ENCODE data around the gene WNT5B.
A peak's percentile ranks its signal among the peaks of the same experiment; 100 is the strongest.
"Not testable (repeated sequence)": the region's sequence is repeated elsewhere in the genome, so short reads cannot be mapped to it uniquely, and the experiment has no call there.

WNT5B gene

GRCh38 chr12:1602706-1603105 lies 26.3 kb upstream of the WNT5B start:
- ATAC-seq, result not testable (repeated sequence)

DNA sequence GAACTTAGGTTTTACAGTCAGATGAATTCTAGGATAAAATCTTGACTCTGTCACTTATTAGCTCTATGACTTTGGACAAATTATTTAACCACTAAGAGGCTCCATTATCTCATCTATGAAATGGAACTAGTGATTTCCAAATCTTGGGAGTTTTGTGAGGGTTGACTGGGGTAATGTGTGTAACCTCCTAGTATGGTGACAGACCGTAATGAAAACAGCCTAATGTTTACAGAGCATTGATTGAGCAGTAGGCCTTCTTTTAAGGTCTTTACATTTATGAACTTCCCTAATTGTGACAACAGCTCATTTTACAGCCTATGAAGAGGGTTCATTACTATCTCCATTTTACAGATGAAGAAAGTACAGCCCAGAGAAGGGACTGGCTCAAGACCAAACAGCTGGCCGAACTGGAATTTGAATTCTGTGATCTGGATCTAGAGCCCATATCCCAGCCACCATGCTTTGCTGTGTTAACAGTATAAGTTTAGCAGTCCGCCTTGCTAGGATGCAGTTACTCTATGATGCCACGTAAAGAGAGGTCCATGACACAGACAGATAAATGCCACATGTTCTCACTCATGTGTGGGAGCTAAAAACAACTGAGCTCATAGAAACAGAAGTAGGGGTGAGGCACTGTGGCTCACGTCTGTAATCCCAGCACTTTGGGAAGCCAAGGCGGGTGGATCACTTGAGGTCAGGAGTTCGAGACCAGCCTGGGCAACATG lies 25.6 kb upstream of the WNT5B start:
- no peak for ATAC-seq

DNA sequence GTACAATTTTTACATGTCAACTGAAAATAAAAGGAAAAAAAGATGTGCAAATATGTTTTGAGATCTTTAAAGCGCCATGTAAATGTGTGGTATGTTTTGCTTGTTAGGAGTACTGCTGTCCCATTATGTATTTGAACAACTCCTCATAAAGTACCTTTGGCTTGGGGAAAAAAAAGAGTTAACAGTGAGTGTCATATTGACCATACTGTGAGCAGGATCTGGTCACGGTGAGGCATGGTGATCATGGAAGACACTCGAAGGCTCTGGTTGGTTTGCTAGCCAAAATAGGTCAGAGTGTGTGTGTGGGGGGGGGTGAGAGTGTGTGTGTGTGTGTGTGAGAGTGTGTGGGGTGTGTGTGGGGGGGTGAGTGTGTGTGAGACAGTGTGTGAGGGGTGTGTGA lies 24.6 kb upstream of the WNT5B start:
- no peak for ATAC-seq

DNA sequence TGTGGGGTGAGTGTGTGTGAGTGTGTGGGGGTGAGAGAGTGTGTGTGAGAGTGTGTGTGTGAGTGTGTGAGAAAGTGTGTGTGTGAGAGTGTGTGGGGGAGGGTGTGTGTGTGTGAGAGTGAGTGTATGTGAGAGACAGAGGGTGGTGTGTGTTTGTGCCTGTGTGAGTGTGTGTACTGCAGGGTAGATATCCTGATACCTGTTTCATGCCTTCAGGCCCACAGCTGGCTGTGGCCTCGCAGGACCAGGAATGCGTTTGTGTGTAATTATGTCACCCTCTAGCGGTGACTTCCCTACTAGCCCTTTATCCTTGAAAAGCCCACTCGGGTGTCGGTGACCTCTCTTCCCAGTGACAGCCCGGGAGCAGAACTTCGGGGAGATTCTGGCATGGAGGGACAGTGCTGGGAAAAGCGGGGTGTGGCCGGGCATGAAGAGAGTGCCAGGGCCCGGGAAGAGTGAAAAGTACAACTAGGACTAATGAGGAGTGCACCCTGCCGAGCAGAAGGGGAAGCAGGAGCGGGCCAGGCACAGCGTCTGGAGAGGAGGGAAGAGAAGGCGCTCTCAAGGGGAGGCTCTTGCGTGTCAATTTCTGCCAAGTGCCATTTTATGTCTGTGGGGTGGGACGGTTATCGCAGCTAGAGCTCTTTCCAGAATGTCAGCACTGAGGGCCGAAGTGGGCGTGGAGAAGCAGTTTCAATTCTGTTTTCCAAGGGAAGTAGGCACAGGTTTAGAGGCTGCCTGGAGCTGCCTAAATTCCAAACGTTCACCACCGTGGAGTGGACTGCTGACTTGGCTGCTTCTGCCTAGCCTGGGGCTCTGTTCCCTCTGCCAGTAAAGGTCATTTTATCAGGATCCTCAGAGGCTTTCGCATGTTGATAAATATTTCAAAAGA lies 23.7 kb upstream of the WNT5B start:
- ATAC-seq, result peak; percentile 55 to 65

DNA sequence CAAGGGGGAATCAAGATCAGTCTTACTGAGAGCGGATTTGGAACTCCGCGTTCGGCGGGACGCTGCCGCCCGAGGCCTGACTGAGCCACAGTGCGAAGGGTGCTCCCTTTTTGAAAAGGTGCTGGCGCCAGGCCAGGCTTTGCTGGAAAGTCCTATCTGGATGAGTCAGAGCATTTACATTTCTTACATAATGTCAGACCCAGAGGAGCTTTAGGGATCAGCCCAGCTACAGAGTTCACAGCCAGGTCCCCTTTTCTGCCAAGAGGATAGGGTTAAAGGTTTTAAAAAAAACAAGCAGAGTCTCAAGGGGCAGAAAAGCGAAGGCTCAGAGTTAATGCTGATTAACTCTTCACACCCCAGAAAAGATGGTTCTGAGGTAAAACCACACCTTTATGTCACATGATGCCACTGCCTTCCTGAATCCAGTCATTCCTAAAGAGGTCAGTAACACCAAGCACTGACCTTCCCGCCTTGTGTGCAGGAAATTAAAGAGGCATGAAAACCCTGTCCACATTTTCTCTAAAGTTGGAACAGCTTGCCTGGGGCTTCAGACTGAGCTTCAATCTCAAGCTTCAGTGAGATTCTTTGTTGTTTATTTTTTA lies 22.9 kb upstream of the WNT5B start:
- peak; percentile 78 to 81 for ATAC-seq

GRCh38 chr12:1607940-1608712 lies 20.9 kb upstream of the WNT5B start:
- no peak for ATAC-seq

DNA sequence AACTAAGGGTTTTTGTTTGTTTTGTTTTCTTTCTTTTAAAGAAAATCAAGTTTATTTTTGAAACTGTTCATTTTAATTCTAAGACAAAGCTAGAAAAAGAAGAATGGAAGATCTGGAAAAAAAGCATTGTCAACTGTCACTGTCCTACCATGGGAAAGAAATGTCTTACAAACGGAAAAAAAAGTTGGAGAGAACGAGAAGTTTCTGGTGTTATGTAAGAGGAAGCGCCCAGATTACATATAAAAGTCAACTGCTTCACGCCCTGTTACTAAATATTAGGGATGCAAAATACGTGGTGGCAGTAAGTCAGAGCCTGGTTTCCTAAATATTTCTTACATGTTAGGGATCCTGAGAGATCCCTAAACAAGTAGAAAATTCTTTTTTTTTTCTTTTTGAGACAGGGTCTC lies 20.3 kb upstream of the WNT5B start:
- ATAC-seq, result no peak

DNA sequence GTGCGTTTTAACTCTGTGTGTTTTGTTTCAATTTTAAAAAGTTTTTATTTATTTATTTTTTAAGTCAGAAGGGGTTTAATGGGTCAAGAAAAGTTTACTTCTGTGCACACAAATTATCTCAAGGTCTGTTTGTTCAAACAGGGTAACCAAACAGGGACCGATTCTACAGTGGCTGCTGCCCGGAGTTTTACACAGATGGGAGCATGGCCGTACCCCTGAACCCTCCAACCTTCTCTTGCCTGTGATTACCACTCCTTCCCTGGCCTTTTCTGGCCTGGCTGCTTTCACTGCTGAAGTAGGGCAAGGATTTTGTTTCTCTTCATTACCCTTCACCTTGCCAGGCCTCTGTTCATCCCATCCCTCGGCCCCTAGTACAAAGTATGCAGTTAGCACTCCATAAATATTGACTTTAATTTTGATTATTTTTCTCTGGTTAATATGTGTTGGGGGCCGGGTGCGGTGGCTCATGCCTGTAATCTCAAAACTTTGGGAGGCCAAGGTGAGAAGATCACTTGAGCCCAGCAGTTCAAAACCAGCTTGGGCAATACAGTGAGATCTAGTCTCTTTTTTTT lies 18.9 kb upstream of the WNT5B start:
- no peak for ATAC-seq

DNA sequence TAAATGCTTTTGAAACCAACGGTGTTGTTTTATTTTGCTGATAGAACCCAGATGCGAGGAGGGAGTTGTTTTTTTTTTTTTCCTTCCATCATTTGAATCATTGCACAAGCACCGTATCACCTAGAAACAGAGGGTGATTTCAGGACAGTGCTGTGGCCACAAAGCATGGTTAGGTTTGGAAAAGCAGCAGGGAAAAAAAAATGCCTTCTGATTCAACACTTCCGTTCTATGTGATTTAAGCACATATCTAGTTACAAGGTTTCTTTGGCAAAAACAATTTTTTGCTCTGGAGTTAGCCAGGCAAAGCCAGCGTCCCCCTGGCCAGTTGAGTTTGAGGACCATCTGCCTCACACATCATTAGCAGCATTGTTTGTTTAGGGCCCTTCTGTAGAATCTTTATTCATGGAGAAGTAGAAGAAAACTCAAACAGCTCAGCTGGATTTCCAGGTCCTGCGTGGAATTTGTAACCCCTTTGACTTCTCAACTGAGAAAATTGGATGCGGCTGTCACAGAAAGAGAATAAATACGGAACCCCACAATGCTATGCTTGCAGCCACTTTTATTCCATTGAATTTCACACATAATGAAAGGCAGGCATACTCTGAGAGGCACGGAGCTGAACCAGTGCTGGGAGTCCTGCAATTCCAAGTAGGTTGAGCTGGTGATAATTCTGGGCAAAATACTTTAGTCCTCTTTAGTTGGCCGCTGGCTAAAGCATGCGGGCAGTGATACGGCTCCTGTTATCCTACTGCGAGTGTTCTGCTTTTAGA lies 17.0 kb upstream of the WNT5B start:
- no peak for ATAC-seq

- ATAC-seq, result no peak
Measured at GRCh38 chr12:1613860-1614259, 15.2 kb upstream of the WNT5B start.

DNA sequence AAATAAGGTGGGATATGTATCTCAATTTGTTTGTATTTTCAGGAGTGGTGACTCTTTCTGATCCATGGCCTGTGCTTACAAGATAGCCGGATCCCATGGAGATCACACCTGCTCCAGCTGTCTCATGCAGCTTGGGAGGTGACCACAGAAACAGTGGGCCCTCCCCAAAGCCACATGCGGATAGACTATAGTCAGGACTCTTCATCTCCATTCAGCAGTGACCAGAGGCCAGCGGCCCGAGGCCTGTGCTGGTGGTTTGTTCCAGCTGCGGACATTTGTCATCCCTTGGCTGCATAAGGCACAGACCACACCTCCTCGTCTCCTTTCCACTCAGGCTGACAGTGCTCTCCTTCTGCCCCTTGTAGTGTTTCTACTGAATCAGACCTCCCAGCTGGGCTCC lies 14.7 kb upstream of the WNT5B start:
- no peak for ATAC-seq

DNA sequence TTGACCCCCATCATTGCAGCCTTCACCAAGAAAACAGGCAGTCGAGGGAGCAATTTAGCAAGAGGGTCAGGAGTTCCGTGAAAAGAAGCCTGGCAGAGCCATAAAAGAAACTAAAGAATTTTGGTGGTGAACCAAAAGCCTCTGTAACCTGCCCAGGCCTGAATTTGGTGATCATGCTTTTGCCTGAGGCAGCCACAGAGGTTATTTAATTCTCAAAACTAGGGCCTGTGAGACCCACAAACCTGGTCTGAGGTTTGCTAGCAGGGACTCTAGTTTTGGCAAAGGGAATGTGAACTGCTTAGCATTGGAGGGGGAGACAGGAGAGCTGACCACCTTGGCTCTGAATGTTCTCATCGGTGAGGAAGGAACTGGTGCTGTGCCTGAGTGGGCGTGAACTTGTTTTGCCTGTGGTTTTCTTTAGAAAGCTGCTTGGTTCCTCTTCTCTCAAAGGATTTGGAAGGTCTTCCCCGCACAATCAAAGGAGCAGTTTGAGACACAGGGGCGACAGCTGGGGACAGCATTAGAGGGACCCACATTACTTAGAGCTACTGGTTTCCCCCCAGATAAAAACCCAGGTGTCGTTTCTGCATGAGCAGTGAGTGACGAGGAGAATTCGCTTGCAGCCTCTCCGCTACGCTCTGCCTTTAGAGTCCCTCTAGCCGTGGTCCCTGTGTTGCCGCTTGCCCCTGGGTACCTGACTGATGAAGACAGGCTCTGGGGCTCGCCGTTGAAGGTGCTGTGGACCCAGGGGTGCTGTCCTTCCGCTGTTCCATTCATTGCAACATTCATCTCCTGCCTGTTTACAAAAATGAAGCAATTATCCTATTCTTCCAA lies 12.6 kb upstream of the WNT5B start:
- peak in 1 of 2 donors; percentile 13 for ATAC-seq

GRCh38 chr12:1618489-1618888 lies 10.5 kb upstream of the WNT5B start:
- ATAC-seq, result no peak

DNA sequence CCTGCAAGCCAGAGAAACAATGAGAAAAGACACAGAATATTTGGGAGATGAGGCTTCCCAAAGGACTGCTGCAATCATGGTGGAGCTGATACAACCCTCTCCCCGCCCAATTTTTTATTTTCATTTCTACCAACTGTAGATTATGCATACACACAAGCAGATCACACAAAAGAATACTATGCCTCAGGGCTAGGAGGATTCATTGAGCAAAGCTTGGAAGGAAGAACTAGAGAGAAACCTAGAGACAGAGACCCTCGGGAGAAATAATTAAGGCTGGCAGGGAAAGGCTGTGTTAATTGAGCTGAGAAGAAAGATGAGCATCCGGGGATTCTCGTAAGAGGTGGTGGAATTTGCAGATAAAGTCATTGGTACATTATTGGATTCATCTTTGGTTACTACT lies 9.9 kb upstream of the WNT5B start:
- no peak for ATAC-seq

DNA sequence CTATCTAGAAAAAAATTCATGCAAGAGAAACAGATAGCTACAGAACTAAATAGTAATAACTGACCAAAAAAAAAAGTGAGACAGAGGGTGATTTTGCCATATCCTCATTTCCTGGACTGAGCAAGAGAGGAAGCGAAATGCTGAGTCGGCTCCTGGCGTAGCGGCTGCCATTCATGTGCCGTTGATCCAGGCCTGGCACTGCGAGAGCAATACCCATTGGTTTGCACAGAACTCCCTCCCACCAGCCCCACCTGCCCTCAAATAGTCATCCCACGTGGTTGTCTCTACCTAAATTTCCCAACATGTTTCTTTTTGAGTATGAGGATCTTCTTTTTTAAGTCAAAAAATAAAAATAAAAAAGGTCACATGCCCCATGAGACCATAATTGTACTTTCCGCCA lies 9.4 kb upstream of the WNT5B start:
- ATAC-seq, result no peak

GRCh38 chr12:1620092-1620491 lies 8.9 kb upstream of the WNT5B start:
- no peak for ATAC-seq

- no peak for ATAC-seq
Measured at GRCh38 chr12:1622406-1622805, 6.6 kb upstream of the WNT5B start.

DNA sequence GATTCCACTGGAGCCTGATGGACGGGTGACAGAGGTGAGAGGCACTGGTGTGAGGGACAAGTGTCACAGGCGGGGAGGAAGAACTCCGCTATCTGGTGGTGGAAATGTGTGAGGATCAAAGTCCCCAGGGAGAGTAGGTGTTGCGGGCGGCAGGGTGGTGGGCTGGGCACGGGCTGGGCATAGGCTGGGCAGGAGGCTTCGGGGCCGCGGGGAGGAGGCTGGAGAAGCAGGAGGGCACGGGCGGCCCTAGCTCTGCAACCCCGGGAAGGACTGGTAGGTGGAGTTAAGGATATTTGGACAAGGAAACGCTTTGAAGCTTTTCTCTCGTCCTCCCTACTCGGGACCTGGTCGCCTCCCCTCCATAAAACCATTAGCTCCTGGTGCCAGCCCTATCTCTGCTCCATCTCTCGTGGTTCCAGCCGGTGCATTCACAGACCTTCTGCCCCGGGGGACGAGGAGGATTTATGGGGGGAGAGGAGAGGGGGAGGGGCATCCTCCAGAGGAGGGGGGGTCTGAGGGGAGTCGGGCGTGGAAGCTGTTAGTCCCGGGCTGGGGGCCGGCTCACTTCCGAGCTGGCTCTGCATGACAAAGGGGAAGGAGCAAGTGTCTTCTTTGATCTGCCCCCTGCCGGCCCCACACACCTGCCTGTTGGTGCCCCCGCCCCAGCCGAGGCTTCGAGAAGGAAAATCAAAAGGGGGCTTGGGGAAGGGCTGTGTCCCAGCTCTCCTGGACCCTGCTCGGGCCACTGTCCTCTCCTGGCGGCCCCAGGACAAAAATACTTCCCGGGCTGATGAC lies 504 bp downstream of the WNT5B start:
- peak in 1 of 2 donors; percentile 12 for ATAC-seq

DNA sequence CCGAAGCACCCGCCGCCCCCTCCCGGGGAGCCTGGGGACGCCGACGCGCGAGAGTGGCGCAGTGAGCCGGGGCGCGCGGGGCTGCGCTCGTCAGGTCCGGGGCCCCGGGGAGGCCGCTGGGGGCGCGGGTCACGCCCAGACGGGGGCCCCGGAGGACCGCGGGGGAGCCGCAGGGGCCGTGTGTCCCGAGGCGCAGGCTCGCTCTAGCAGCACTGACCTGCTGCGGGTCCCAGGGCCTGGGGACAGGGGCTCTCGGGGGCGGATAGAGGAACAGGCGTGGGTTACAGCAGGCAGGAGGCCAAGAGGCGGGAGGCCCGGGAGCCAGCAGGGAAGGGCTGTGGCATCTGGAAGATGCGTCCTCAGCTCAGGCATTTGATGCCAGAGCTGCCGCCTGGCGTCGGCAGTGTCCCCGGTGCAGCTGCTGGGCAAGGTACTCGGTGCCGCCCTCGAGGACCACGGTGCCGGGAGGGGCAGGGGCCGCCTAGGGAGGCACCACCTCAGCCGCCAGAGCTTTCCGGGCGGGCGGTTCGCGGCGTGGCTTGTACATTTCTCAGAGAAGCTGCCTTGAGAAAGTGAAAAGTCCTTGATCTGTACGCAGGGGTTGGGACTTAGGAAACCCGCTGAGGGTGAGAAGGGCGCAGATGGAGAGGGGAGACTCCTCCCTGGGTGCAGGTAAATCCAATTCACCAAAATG lies 1.2 kb downstream of the WNT5B start:
- ATAC-seq, result peak in 1 of 2 donors; percentile 32
